OCI-LY7 (cell line): ENCODE results near the gene FCN1.

Source experiments
- CTCF ChIP-seq: fragments of 200-600 bp; sonication (generic); conservative IDR thresholded peaks from 2 replicates; pipeline ENCODE4 v1.5.1; 2014; ENCODE audit warnings: mild to moderate bottlenecking, antibody characterized with exemption, low read length, moderate library complexity, mixed read lengths
- EZH2phosphoT487 ChIP-seq: fragments of 200-600 bp; sonication (generic); IDR thresholded peaks from 2 replicates; pipeline ENCODE4 v1.6.1; 2018; ENCODE audit warnings: low read depth, borderline replicate concordance, mild to moderate bottlenecking, mixed run types, antibody characterized with exemption, low read length, moderate library complexity, mixed read lengths

GRCh38 chr9:134855900-134856377 lies 61.8 kb downstream of the FCN1 start:
- TF ChIP-seq CTCF (no peak), EZH2phosphoT487 (no peak)
